Measurements from ENCODE around the gene ATRNL1.
"Not testable (repeated sequence)": the region's sequence is repeated elsewhere in the genome, so short reads cannot be mapped to it uniquely, and the experiment has no call there.

ATRNL1 gene

GRCh38 chr10:115209133-115209532, 116.0 kb downstream of the ATRNL1 start:
- Histone ChIP-seq H3K9ac (ENCODE audit: insufficient read length, low read depth) (no peak overlapping the region), H3K27me3 (ENCODE audit: insufficient read depth, insufficient read length) (no peaks in the 10 kb centered on the region), H3K4me3 (ENCODE audit: insufficient read length, low read depth) (no peak overlapping the region), H3K4me1 (ENCODE audit: insufficient read depth, insufficient read length) (no peaks in the 10 kb centered on the region), H3K9me3 (ENCODE audit: insufficient read depth, low read length) (no peaks in the 10 kb centered on the region), H3K36me3 (ENCODE audit: insufficient read depth, insufficient read length, low read length) (no peaks in the 10 kb centered on the region)
- no peak for TF ChIP-seq YY1 (IDR thresholded peaks at IDR 0.05; ENCODE audit: insufficient read depth, insufficient read length)
- no peak for TF ChIP-seq ZNF274 (IDR thresholded peaks at IDR 0.05; ENCODE audit: low read depth, low read length)
- TF ChIP-seq SUZ12 (IDR thresholded peaks at IDR 0.05; ENCODE audit: extremely low read depth, insufficient read depth, insufficient read length) = no peak
- no peak for DNase-seq (ENCODE audit: low read depth, low spot score)

DNA sequence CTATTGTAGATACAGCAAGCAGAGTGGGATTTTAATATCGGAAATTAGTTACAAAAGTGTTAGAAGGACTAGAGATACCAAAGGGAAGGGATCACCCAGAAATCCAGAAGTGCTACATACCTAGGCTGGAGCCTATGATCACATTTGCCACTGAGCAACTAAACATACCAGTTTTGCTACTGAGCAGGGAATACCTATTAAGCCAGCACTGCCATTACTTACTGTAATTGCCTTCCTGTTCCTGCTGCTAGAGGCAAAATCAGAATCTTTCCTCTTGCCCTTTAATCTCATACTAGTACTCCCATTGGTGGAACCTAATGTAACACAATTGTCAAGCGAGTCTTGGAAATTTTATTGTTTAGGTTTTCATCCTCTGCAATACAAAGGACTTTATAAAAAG, 121.7 kb downstream of the ATRNL1 start:
- no peaks in the 10 kb centered on the region for H3K27me3 ChIP-seq (ENCODE audit: insufficient read depth, insufficient read length)
- TF ChIP-seq ZNF274 (IDR thresholded peaks at IDR 0.05; ENCODE audit: low read depth, low read length) (no peak), SUZ12 (IDR thresholded peaks at IDR 0.05; ENCODE audit: extremely low read depth, insufficient read depth, insufficient read length) (no peak), YY1 (IDR thresholded peaks at IDR 0.05; ENCODE audit: insufficient read depth, insufficient read length) (no peak)
- no peak overlapping the region for H3K4me3 ChIP-seq (ENCODE audit: insufficient read length, low read depth)
- H3K9me3 ChIP-seq (ENCODE audit: insufficient read depth, low read length) = no peaks in the 10 kb centered on the region
- DNase-seq (ENCODE audit: low read depth, low spot score) = no peak
- H3K4me1 ChIP-seq (ENCODE audit: insufficient read depth, insufficient read length) = no peaks in the 10 kb centered on the region
- no peaks in the 10 kb centered on the region for H3K36me3 ChIP-seq (ENCODE audit: insufficient read depth, insufficient read length, low read length)
- no peak overlapping the region for H3K9ac ChIP-seq (ENCODE audit: insufficient read length, low read depth)

DNA sequence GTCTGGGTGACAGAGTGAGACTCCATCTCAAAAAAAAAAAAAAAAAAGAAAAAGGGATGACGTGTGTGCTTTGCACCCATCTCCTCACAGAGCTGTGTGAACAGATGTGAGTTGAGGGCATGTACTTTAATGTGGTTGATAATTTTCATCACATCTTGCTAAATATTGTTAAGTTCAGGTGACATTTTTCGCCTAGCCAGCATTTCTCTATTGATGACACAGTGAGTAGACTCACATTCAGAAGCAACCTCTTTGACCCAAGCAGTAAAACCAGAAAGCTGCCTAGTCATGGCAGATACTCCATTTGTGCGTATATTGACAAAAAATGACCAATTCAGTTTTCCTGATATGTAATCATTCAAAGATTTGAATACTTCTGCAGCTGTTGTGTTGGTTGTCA, 126.0 kb downstream of the ATRNL1 start:
- DNase-seq (ENCODE audit: low read depth, low spot score) = no peak
- Histone ChIP-seq H3K4me1 (ENCODE audit: insufficient read depth, insufficient read length) (no peaks in the 10 kb centered on the region), H3K9ac (ENCODE audit: insufficient read length, low read depth) (no peak overlapping the region), H3K27me3 (ENCODE audit: insufficient read depth, insufficient read length) (no peaks in the 10 kb centered on the region), H3K9me3 (ENCODE audit: insufficient read depth, low read length) (no peaks in the 10 kb centered on the region), H3K4me3 (ENCODE audit: insufficient read length, low read depth) (no peak overlapping the region), H3K36me3 (ENCODE audit: insufficient read depth, insufficient read length, low read length) (no peaks in the 10 kb centered on the region)
- no peak for TF ChIP-seq YY1 (IDR thresholded peaks at IDR 0.05; ENCODE audit: insufficient read depth, insufficient read length)
- no peak for TF ChIP-seq ZNF274 (IDR thresholded peaks at IDR 0.05; ENCODE audit: low read depth, low read length)
- TF ChIP-seq SUZ12 (IDR thresholded peaks at IDR 0.05; ENCODE audit: extremely low read depth, insufficient read depth, insufficient read length) = no peak

DNA sequence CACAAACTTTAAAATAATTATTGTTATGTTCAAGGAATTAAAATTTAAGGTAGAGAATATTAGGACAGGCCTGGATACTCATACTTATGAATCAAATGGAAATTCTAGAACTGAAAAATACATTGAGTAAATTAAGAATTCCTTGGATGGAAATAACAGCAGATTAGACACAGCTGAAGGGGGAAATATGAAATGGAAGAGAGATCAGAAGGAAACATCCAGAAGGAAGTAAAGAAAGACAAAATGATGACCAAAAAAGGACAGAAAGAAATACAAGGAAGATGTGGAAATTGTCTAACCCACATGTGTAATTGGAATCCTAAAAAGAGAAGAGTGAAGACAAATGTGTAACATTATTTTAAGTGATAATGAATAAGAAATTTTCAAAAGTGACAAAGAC, 128.9 kb downstream of the ATRNL1 start:
- Histone ChIP-seq H3K4me3 (ENCODE audit: insufficient read length, low read depth) (no peak overlapping the region), H3K4me1 (ENCODE audit: insufficient read depth, insufficient read length) (no peaks in the 10 kb centered on the region), H3K9me3 (ENCODE audit: insufficient read depth, low read length) (no peaks in the 10 kb centered on the region), H3K36me3 (ENCODE audit: insufficient read depth, insufficient read length, low read length) (no peaks in the 10 kb centered on the region), H3K9ac (ENCODE audit: insufficient read length, low read depth) (no peak overlapping the region), H3K27me3 (ENCODE audit: insufficient read depth, insufficient read length) (no peaks in the 10 kb centered on the region)
- no peak for DNase-seq (ENCODE audit: low read depth, low spot score)
- no peak for TF ChIP-seq YY1 (IDR thresholded peaks at IDR 0.05; ENCODE audit: insufficient read depth, insufficient read length)
- no peak for TF ChIP-seq SUZ12 (IDR thresholded peaks at IDR 0.05; ENCODE audit: extremely low read depth, insufficient read depth, insufficient read length)
- TF ChIP-seq ZNF274 (IDR thresholded peaks at IDR 0.05; ENCODE audit: low read depth, low read length) = no peak

DNA sequence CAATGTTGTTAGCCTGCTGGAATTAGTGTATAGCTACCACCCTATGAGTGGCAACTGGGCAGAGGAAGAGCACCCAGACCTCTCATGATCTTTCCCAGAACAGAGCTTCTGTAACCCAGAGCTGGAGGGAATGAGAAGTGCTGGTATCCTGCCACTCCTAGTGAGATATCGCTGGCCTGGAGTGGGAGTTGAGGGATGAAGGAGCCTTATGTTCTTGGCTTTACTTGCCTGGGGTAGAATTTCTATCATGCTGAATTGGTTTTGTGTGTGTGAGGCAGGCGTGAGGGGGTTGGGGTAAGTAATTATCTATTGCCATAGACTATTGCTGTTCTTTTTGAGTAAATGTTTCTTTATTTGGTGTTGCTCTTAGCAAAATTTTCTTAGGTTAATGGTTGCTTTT, 146.6 kb downstream of the ATRNL1 start:
- H3K4me3 ChIP-seq (ENCODE audit: insufficient read length, low read depth) = no peak overlapping the region
- no peaks in the 10 kb centered on the region for H3K9me3 ChIP-seq (ENCODE audit: insufficient read depth, low read length)
- H3K36me3 ChIP-seq (ENCODE audit: insufficient read depth, insufficient read length, low read length) = no peaks in the 10 kb centered on the region
- DNase-seq (ENCODE audit: low read depth, low spot score) = no peak
- no peak for TF ChIP-seq YY1 (IDR thresholded peaks at IDR 0.05; ENCODE audit: insufficient read depth, insufficient read length)
- no peak for TF ChIP-seq ZNF274 (IDR thresholded peaks at IDR 0.05; ENCODE audit: low read depth, low read length)
- TF ChIP-seq SUZ12 (IDR thresholded peaks at IDR 0.05; ENCODE audit: extremely low read depth, insufficient read depth, insufficient read length) = no peak
- no peak overlapping the region for H3K9ac ChIP-seq (ENCODE audit: insufficient read length, low read depth)
- no peaks in the 10 kb centered on the region for H3K27me3 ChIP-seq (ENCODE audit: insufficient read depth, insufficient read length)
- no peaks in the 10 kb centered on the region for H3K4me1 ChIP-seq (ENCODE audit: insufficient read depth, insufficient read length)

DNA sequence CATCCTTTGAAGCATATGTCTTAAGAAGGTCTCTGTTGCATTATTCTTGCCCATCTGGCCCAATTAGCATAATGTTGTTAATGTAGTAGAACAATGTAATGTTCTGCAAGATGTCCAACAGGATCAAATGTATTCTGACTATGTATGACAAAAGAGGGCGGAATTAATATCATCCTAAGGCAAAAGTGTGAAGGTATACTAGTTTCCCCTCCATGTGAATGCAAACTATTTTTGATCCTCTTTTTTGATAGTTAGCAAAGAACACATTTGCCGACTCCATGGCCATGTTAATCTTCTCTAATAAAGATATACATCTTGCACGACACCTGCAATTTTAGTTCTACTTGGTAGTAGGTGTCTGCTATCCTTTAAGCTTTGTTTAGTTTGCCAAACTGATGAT, 157.6 kb downstream of the ATRNL1 start:
- no peak for DNase-seq (ENCODE audit: low read depth, low spot score)
- no peak for TF ChIP-seq SUZ12 (IDR thresholded peaks at IDR 0.05; ENCODE audit: extremely low read depth, insufficient read depth, insufficient read length)
- TF ChIP-seq YY1 (IDR thresholded peaks at IDR 0.05; ENCODE audit: insufficient read depth, insufficient read length) = no peak
- no peak for TF ChIP-seq ZNF274 (IDR thresholded peaks at IDR 0.05; ENCODE audit: low read depth, low read length)
- no peak overlapping the region for H3K4me3 ChIP-seq (ENCODE audit: insufficient read length, low read depth)
- H3K36me3 ChIP-seq (ENCODE audit: insufficient read depth, insufficient read length, low read length) = no peaks in the 10 kb centered on the region
- H3K9me3 ChIP-seq (ENCODE audit: insufficient read depth, low read length) = no peaks in the 10 kb centered on the region
- no peak overlapping the region for H3K9ac ChIP-seq (ENCODE audit: insufficient read length, low read depth)
- H3K4me1 ChIP-seq (ENCODE audit: insufficient read depth, insufficient read length) = no peaks in the 10 kb centered on the region
- H3K27me3 ChIP-seq (ENCODE audit: insufficient read depth, insufficient read length) = no peaks in the 10 kb centered on the region

GRCh38 chr10:115253765-115254164, 160.6 kb downstream of the ATRNL1 start:
- DNase-seq (ENCODE audit: low read depth, low spot score); H3K9me3 ChIP-seq (ENCODE audit: insufficient read depth, low read length); H3K36me3 ChIP-seq (ENCODE audit: insufficient read depth, insufficient read length, low read length); H3K27me3 ChIP-seq (ENCODE audit: insufficient read depth, insufficient read length); H3K4me1 ChIP-seq (ENCODE audit: insufficient read depth, insufficient read length); H3K4me3 ChIP-seq (ENCODE audit: insufficient read length, low read depth); H3K9ac ChIP-seq (ENCODE audit: insufficient read length, low read depth): not testable (repeated sequence)

GRCh38 chr10:115272482-115272881, 179.3 kb downstream of the ATRNL1 start:
- no peaks in the 10 kb centered on the region for H3K9me3 ChIP-seq (ENCODE audit: insufficient read depth, low read length)
- no peaks in the 10 kb centered on the region for H3K27me3 ChIP-seq (ENCODE audit: insufficient read depth, insufficient read length)
- no peaks in the 10 kb centered on the region for H3K4me1 ChIP-seq (ENCODE audit: insufficient read depth, insufficient read length)
- TF ChIP-seq SUZ12 (IDR thresholded peaks at IDR 0.05; ENCODE audit: extremely low read depth, insufficient read depth, insufficient read length) = no peak
- TF ChIP-seq ZNF274 (IDR thresholded peaks at IDR 0.05; ENCODE audit: low read depth, low read length) = no peak
- TF ChIP-seq YY1 (IDR thresholded peaks at IDR 0.05; ENCODE audit: insufficient read depth, insufficient read length) = no peak
- no peak for DNase-seq (ENCODE audit: low read depth, low spot score)
- no peak overlapping the region for H3K9ac ChIP-seq (ENCODE audit: insufficient read length, low read depth)
- no peak overlapping the region for H3K4me3 ChIP-seq (ENCODE audit: insufficient read length, low read depth)
- H3K36me3 ChIP-seq (ENCODE audit: insufficient read depth, insufficient read length, low read length) = no peaks in the 10 kb centered on the region

Measured in NT2/D1 (cell line).